SK-N-SH (cell line): Measurements from ENCODE around the gene BTF3L4. TPM values are rescaled to one million over a fixed set of nuclear protein-coding genes. Genes with fewer than 3 reads are reported as not detected.

Source experiments
- CTCF ChIA-PET: fragments of 300-600, 350-600 bp; formaldehyde crosslinking; extraction: SDS; loops from one replicate; lab custom pipeline; 2021; lab: Yijun Ruan, JAX
- POLR2A ChIA-PET: fragments of 350-600 bp; sonication (Branson Sonifier 250); formaldehyde crosslinking; extraction: SDS; loops from one replicate; lab custom pipeline; 2020; ENCODE audit warnings: antibody characterized with exemption, inconsistent platforms; lab: Yijun Ruan, JAX
- DNase-seq: peaks from one replicate; pipeline ENCODE4 v3.0.0; 2012
- H2AFZ ChIP-seq: fragments of 200-600 bp; sonication (generic); 2 replicates; pipeline ENCODE4 v1.8.1; 2016; ENCODE audit warnings: antibody characterized with exemption, mild to moderate bottlenecking, low read depth
- H3F3A ChIP-seq: fragments of 200-600 bp; sonication (generic); replicated peaks from 2 replicates; pipeline ENCODE3; 2016; ENCODE audit warnings: antibody characterized with exemption, mild to moderate bottlenecking; ENCODE audit not compliant: insufficient read depth
- H3K27ac ChIP-seq, 2 experiments: fragments of 200-500 bp in 1 of 2; fragments of 200-600 bp in 1 of 2; sonication (Bioruptor generic) in 1 of 2; sonication (generic), shearing (Covaris generic) in 1 of 2; 2 replicates each; pipeline versions ENCODE4 v1.5.1 to v1.6.1; 2014 to 2016; ENCODE audit warnings: low read depth in 2 of 2, inconsistent platforms in 1 of 2, low read length in 1 of 2, mild to moderate bottlenecking in 1 of 2, mixed read lengths in 1 of 2
- H3K27me3 ChIP-seq: fragments of 200-600 bp; sonication (generic), shearing (Covaris generic); 2 replicates; pipeline ENCODE4 v1.6.1; 2016; ENCODE audit warnings: mixed run types; ENCODE audit not compliant: insufficient read depth
- H3K36me3 ChIP-seq, 2 experiments: fragments of 200-500 bp in 1 of 2; fragments of 200-600 bp in 1 of 2; sonication (Bioruptor generic) in 1 of 2; sonication (generic) in 1 of 2; replicated peaks in 1 of 2; 2 replicates each; pipeline versions ENCODE3 to v1.5.1; 2014 to 2016; ENCODE audit warnings: low read length in 1 of 2, mild to moderate bottlenecking in 1 of 2; ENCODE audit not compliant: insufficient read depth in 2 of 2, control insufficient read depth in 1 of 2
- H3K4me1 ChIP-seq, 2 experiments: fragments of 200-500 bp in 1 of 2; fragments of 200-600 bp in 1 of 2; sonication (Bioruptor generic) in 1 of 2; sonication (generic), shearing (Covaris generic) in 1 of 2; 2 replicates each; pipeline versions ENCODE4 v1.5.1 to v1.6.1; 2014 to 2016; ENCODE audit warnings: low read depth in 1 of 2, low read length in 1 of 2, mixed run types in 1 of 2; ENCODE audit not compliant: insufficient read depth in 2 of 2, control insufficient read depth in 1 of 2
- H3K4me2 ChIP-seq: fragments of 200-600 bp; sonication (generic), shearing (Covaris generic); 2 replicates; pipeline ENCODE4 v1.6.1; 2017; ENCODE audit warnings: mixed run types
- H3K4me3 ChIP-seq, 2 experiments: fragments of 200-500 bp in 1 of 2; fragments of 200-600 bp in 1 of 2; sonication (Bioruptor generic) in 1 of 2; sonication (generic), shearing (Covaris generic) in 1 of 2; 2 replicates each; pipeline versions ENCODE4 v1.5.1 to v1.8.1; 2014 to 2016; ENCODE audit warnings: low read depth in 2 of 2, inconsistent platforms in 1 of 2, low read length in 1 of 2, mild to moderate bottlenecking in 1 of 2, mixed read lengths in 1 of 2, moderate library complexity in 1 of 2
- H3K79me2 ChIP-seq: fragments of 200-600 bp; sonication (generic); 2 replicates; pipeline ENCODE4 v1.8.1; 2017; ENCODE audit warnings: mild to moderate bottlenecking; ENCODE audit not compliant: insufficient read depth
- H3K9ac ChIP-seq: fragments of 200-600 bp; sonication (generic); 2 replicates; pipeline ENCODE4 v1.6.1; 2017; ENCODE audit warnings: mixed run types
- H3K9me2 ChIP-seq: fragments of 200-600 bp; sonication (generic); 2 replicates; pipeline ENCODE4 v1.6.1; 2017; ENCODE audit warnings: mixed run types
- H3K9me3 ChIP-seq: fragments of 200-600 bp; sonication (generic); 2 replicates; pipeline ENCODE4 v1.6.1; 2017; ENCODE audit warnings: mixed run types, mild to moderate bottlenecking, moderate library complexity
- H4K20me1 ChIP-seq: fragments of 200-600 bp; sonication (generic); 2 replicates; pipeline ENCODE4 v1.6.1; 2017; ENCODE audit warnings: mild to moderate bottlenecking, mixed run types; ENCODE audit not compliant: insufficient read depth
- CTCF ChIP-seq: fragments of 200-600 bp; sonication (generic); IDR thresholded peaks from 2 replicates; pipeline ENCODE4 v1.6.1; 2017; ENCODE audit warnings: antibody characterized with exemption, mild to moderate bottlenecking, moderate library complexity
- EZH2phosphoT487 ChIP-seq: fragments of 200-600 bp; sonication (generic); IDR thresholded peaks from 2 replicates; pipeline ENCODE4 v1.6.1; 2017; ENCODE audit warnings: low read depth, mixed run types, mild to moderate bottlenecking, antibody characterized with exemption, moderate library complexity, borderline replicate concordance
- NRF1 ChIP-seq: IDR thresholded peaks from 2 replicates; pipeline ENCODE4 v1.6.1; 2012; ENCODE audit warnings: low read depth, mild to moderate bottlenecking, low read length
- RAD21 ChIP-seq: IDR thresholded peaks from 2 replicates; pipeline ENCODE4 v1.6.1; 2012; ENCODE audit warnings: mild to moderate bottlenecking, low read length
- RCOR1 ChIP-seq: fragments of 150-350 bp; IDR thresholded peaks from 2 replicates; pipeline ENCODE4 v1.6.1; 2017; ENCODE audit warnings: antibody characterized with exemption, low read length
- RFX5 ChIP-seq: IDR thresholded peaks from 2 replicates; pipeline ENCODE4 v1.6.1; 2012; ENCODE audit warnings: mild to moderate bottlenecking, improper control_type of control experiment, low read length
- RXRA ChIP-seq: IDR thresholded peaks from 2 replicates; pipeline ENCODE4 v1.4.0; 2012; ENCODE audit warnings: low read depth, mild to moderate bottlenecking, borderline replicate concordance
- SMC3 ChIP-seq: IDR thresholded peaks from 2 replicates; pipeline ENCODE4 v1.6.1; 2012; ENCODE audit warnings: low read depth, low read length, improper control_type of control experiment
- TAF1 ChIP-seq: IDR thresholded peaks from 2 replicates; pipeline ENCODE4 v1.6.1; 2012; ENCODE audit warnings: low read depth, mild to moderate bottlenecking, low read length, moderate library complexity, borderline replicate concordance
- WGBS: methylation state at CpG from one replicate; pipeline ENCODE4 v1.1.6; 2017; ENCODE audit warnings: low lambda C conversion rate; 5-methylcytosine and 5-hydroxymethylcytosine counted together
- polyA plus RNA-seq, 3 experiments: library from polyadenylated mRNA; depleted of rRNA; stranded (reverse); fragments of >200 nt; gene quantifications; 2 replicates each; pipeline ENCODE4 v1.2.3, GENCODE V29; 2012

The BTF3L4 gene
- polyA plus RNA-seq, 1 of the 3 experiments (the other 2 are of a cell fraction): 26.1 TPM

DNA sequence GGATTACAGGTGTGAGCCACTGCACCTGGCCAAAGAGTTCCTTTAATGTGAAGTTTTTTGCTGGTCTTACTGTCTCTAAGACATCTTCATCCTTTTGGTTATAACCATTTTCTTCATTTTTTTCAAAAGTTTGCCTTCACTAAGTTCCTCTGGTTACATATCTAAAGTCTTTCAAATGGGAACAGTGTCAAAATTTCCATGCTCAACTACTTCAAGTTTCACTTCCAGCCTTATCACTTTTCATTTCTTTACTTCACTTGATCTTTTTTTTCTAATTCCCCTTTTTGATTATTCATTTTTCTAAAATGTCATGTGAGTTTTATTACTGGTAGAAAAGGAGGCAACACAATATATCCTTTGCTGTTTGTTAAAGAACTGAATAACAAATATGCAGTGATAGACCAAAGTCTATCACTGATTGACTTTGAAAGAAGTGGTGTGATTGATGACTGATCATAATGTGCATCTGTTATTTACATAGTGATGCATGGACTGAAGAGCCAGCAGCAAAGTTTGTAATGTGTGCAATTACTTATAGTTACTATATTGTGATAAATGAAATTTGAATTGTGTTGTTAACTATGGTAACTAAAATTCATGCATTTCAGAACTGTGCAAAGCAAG is 69.8 kb downstream of the BTF3L4 start:
- Histone ChIP-seq H3K4me3 (no peak overlapping the region), H4K20me1 (no peaks in the 10 kb centered on the region), H3K4me2 (no peak overlapping the region), H3K27me3 (no peaks in the 10 kb centered on the region), H3K9me3 (no peaks in the 10 kb centered on the region), H3K79me2 (no peaks in the 10 kb centered on the region), H3K36me3 (no peaks in the 10 kb centered on the region), H3K4me1 (no peaks in the 10 kb centered on the region), H3K9ac (no peak overlapping the region), H3F3A (no peaks in the 10 kb centered on the region), H3K27ac (no peak overlapping the region), H2AFZ (no peak overlapping the region), H3K9me2 (no peaks in the 10 kb centered on the region)
- no peak for DNase-seq
- ChIA-PET CTCF (interaction anchor here (1.1 to 3.7 kb wide), 9 partner anchors 15 to 540 kb away, joined by 3 to 54 read pairs (median 5); partner anchors contain the start of genes ORC1 and PRPF38A), POLR2A (no interaction called here)
- TF ChIP-seq RFX5: no peak
- no peak for TF ChIP-seq RXRA
- no peak for TF ChIP-seq TAF1
- TF ChIP-seq SMC3: no peak
- TF ChIP-seq CTCF: no peak

DNA sequence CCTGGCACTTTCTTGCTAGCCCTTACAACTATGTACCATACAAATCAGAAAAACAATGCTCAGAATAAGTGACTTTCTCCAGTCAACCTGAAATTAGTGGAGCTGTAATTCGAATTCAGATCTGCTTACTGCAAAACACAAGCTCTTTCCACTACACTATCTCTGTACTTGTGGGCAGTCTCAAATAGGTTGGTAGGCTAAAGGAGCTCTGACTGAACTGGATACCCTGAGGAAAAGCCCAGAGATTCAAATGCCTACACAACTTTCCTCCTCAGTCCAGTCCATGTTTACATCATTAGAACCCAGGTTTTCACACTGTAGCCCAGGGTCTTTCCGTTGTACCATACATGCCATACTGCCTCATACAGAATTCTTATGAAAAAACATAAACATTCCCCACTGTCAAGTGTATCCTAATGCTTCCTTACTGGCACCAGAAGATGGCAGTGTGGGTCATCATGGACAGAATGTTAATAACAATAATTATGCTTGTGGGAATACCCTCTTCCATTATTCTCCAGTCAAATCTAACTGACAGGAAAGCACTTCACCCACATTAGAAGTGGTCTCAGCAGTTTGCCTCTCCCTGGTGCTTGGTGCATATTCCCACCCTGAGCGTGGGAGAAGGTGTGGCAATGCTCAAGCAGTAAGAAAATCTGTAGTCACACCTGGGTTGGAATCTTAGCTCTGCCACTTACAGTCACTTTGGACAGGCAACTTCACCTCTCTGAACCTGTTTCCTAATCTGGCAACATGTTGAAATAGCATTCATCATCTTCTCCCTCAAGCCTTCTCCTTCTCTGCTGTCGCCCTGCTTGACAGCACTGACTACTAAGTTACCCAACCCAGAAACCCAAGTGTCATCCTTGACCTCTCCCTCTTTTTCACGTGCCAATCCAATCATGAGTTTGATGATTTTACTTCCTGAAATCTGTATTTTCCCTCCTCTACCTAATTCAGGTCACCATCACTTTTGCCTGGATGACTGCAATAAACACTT is 71.4 kb downstream of the BTF3L4 start:
- no peak overlapping the region for H3K27ac ChIP-seq
- ChIA-PET POLR2A (interaction anchor here (1.5 kb wide), 1 partner anchor 221 kb away, joined by 5 read pairs; no protein-coding TSS in a partner anchor), CTCF (interaction anchor here (0.6 to 3.7 kb wide), 36 partner anchors 8 to 558 kb away, joined by 3 to 54 read pairs (median 4); partner anchors contain the start of genes ORC1, PRPF38A and ZFYVE9)
- 37% methylated on average over 5 of the region's 5 CpGs for WGBS
- H3K36me3 ChIP-seq: no peaks in the 10 kb centered on the region
- H3K4me3 ChIP-seq: no peak overlapping the region
- H3K4me1 ChIP-seq: no peaks in the 10 kb centered on the region
- no peak overlapping the region for H3K9ac ChIP-seq
- no peaks in the 10 kb centered on the region for H3K27me3 ChIP-seq
- peaks cover 3% of the 10 kb centered on the region for H3F3A ChIP-seq
- no peaks in the 10 kb centered on the region for H3K79me2 ChIP-seq
- no peak overlapping the region for H2AFZ ChIP-seq
- H4K20me1 ChIP-seq: no peaks in the 10 kb centered on the region
- peak; percentile 62 for DNase-seq
- H3K4me2 ChIP-seq: no peak overlapping the region
- no peaks in the 10 kb centered on the region for H3K9me2 ChIP-seq
- peak; percentile 87 for TF ChIP-seq CTCF
- peak; percentile 90 for TF ChIP-seq RAD21
- TF ChIP-seq EZH2phosphoT487: no peak
- TF ChIP-seq NRF1: 0 out of 2 replicates have a peak, but pooled peaks have one; percentile 8
- TF ChIP-seq SMC3: peak; percentile 81
- TF ChIP-seq TAF1: no peak
- 0 out of 2 replicates have a peak, but pooled peaks have one; percentile 17 for TF ChIP-seq RFX5
- no peak for TF ChIP-seq RCOR1
- TF ChIP-seq, all 33 proteins: peak for 5
- H3K9me3 ChIP-seq: no peaks in the 10 kb centered on the region
